Left colon (tissue), 2 donors: ENCODE data around the gene IFIT1. TPM values are rescaled to one million over a fixed set of nuclear protein-coding genes. Genes with fewer than 3 reads are reported as not detected.

Source experiments
- ATAC-seq: fragments of 200-7000 bp; cut with Tn5 transposase; one replicate; pipeline ENCODE4 v1.9.1; 2020; ENCODE audit warnings: mild to moderate bottlenecking, moderate library complexity
- DNase-seq, 2 donors: peaks; one replicate each; pipeline ENCODE4 v3.0.0-alpha.2; 2020
- intact Hi-C, 2 donors: fragments of 100-400 bp; cut with DNase I in 1 of 2; cut with micrococcal nuclease in 1 of 2; formaldehyde crosslinking; loops; one replicate each; pipeline versions ENCODE4 v1.11.2 to v1.14.0; 2022; cut with DNase I, micrococcal nuclease
- total RNA-seq, 2 donors: library from RNA; stranded (reverse); fragmentation: NEBNext Ultra II Directional; extraction: Animal tissue kit (Norgen Biotek cat#: 25700); gene quantifications; one replicate each; pipeline ENCODE4 v1.2.1, GENCODE V29; 2021
- donor health status: DM: no; HTN: no; CAD: no.
- donor health status: DM: yes; HTN: yes; CAD: no.

Gene IFIT1
- total RNA-seq, 2 donors from 2014 or later, result 6.1 to 6.8 TPM

- no peak for ATAC-seq
- intact Hi-C loops, result no loop called here
- DNase-seq, result no peak
Measured at GRCh38 chr10:89362929-89363328, 29.5 kb upstream of the IFIT1 start.

GRCh38 chr10:89363729-89364442, 28.5 kb upstream of the IFIT1 start:
- DNase-seq (no peak), ATAC-seq (no peak)
- intact Hi-C loops, result no loop called here

- intact Hi-C loops, result no loop called here
- DNase-seq (no peak), ATAC-seq (no peak)
Measured at GRCh38 chr10:89364531-89364930, 27.9 kb upstream of the IFIT1 start.

GRCh38 chr10:89367529-89367928, 24.9 kb upstream of the IFIT1 start:
- DNase-seq (no peak), ATAC-seq (no peak)
- intact Hi-C loops, result no loop called here

GRCh38 chr10:89368129-89368528, 24.3 kb upstream of the IFIT1 start:
- intact Hi-C loops, result no loop called here
- ATAC-seq, result no peak
- DNase-seq, result no peak

GRCh38 chr10:89369156-89370105, 23.0 kb upstream of the IFIT1 start:
- intact Hi-C loops, result no loop called here
- DNase-seq, result no peak
- no peak for ATAC-seq

- ATAC-seq (no peak), DNase-seq (no peak)
- intact Hi-C loops, result no loop called here
Measured at GRCh38 chr10:89371079-89371478, 21.3 kb upstream of the IFIT1 start.

- DNase-seq (no peak), ATAC-seq (no peak)
- intact Hi-C loops, result no loop called here
Measured at GRCh38 chr10:89371987-89372386, 20.4 kb upstream of the IFIT1 start.

- intact Hi-C loops, result no loop called here
- ATAC-seq (peak; percentile 95), DNase-seq (peak; percentile 70 to 89)
Measured at GRCh38 chr10:89373916-89374711, 18.3 kb upstream of the IFIT1 start.

GRCh38 chr10:89374713-89375141, 17.7 kb upstream of the IFIT1 start:
- DNase-seq (no peak), ATAC-seq (peak; percentile 8)
- intact Hi-C loops, result no loop called here

- intact Hi-C loops, result no loop called here
- ATAC-seq, result no peak
Measured at GRCh38 chr10:89377705-89378637, 14.5 kb upstream of the IFIT1 start, which contains the start of gene IFIT1B. Gene IFIT1B (plus strand): TSS chr10:89378056. CDS start chr10:89378136, 80 bp downstream.

GRCh38 chr10:89379103-89379502, 13.3 kb upstream of the IFIT1 start:
- DNase-seq, result no peak
- no peak for ATAC-seq
- intact Hi-C loops, result no loop called here

More at GRCh38 chr10:89377705-89378637, 14.5 kb upstream of the IFIT1 start, which contains the start of gene IFIT1B:
- no peak for DNase-seq

GRCh38 chr10:89382757-89383156, 9.7 kb upstream of the IFIT1 start:
- DNase-seq, result no peak
- no peak for ATAC-seq
- intact Hi-C loops, result no loop called here

- no peak for ATAC-seq
- intact Hi-C loops, result no loop called here
- no peak for DNase-seq
Measured at GRCh38 chr10:89384474-89385340, 7.7 kb upstream of the IFIT1 start.

- ATAC-seq (no peak), DNase-seq (no peak)
- intact Hi-C loops, result no loop called here
Measured at GRCh38 chr10:89388806-89389205, 3.6 kb upstream of the IFIT1 start.

GRCh38 chr10:89389254-89389653, 3.2 kb upstream of the IFIT1 start:
- ATAC-seq, result no peak
- no peak for DNase-seq
- intact Hi-C loops, result no loop called here
